B cell (primary cell): ENCODE results near the gene NUTM2G. TPM values are rescaled to one million over a fixed set of nuclear protein-coding genes. Genes with fewer than 3 reads are reported as not detected.

Experiments used
- polyA plus RNA-seq: library from polyadenylated mRNA; depleted of rRNA; stranded (reverse); fragments of >200 nt; gene quantifications from 2 replicates; pipeline ENCODE4 v1.2.3, GENCODE V29; 2012
- total RNA-seq, 2 donors: library from RNA; stranded (reverse); fragments of 120-200 nt in 1 of 2; gene quantifications; 1 replicate in 1 of 2; 2 replicates in 1 of 2; pipeline versions ENCODE4 v1.2.3 to v1.2.4, GENCODE V29; 2013 to 2022

NUTM2G gene
- total and polyA plus RNA-seq, 2 donors (not counting 1 experiment from before 2014, with no cell fraction given): not detected

Other genes starting within 250 kb of the NUTM2G start
- 22.5 and 26.1 TPM in 2 replicates for gene ZNF510, start 150.8 kb upstream of the NUTM2G start, total RNA-seq
- gene ZNF510, start 150.8 kb upstream of the NUTM2G start, polyA plus RNA-seq: 5.3 and 5.5 TPM in 2 replicates
- 14.6 and 16.3 TPM in 2 replicates for gene ZNF782, start 74.3 kb upstream of the NUTM2G start, total RNA-seq
- gene ZNF782, start 74.3 kb upstream of the NUTM2G start, polyA plus RNA-seq: 1.7 and 2.7 TPM in 2 replicates
- gene CTSV, start 110.3 kb downstream of the NUTM2G start, total RNA-seq: not detected in 2 replicates
- gene CTSV, start 110.3 kb downstream of the NUTM2G start, polyA plus RNA-seq: not detected in 2 replicates